Measurements from ENCODE around the gene BARD1.

- TF ChIP-seq POLR2A (IDR thresholded peaks at IDR 0.05) = no peak
- no peak for TF ChIP-seq CTCF (IDR thresholded peaks at IDR 0.05)
- TF ChIP-seq POLR2AphosphoS5 (IDR thresholded peaks at IDR 0.05) = no peak
Measured at GRCh38 chr2:214676421-214677089, 132.9 kb downstream of the BARD1 start.
